GM19193 (cell line): ENCODE data around the gene NCKAP5.

Source experiments
- POLR2A ChIP-seq: IDR thresholded peaks from 4 replicates; pipeline ENCODE4 v1.6.1; 2011; ENCODE audit not compliant: insufficient read depth, insufficient read length; ENCODE audit errors: extremely low read depth

Gene NCKAP5

DNA sequence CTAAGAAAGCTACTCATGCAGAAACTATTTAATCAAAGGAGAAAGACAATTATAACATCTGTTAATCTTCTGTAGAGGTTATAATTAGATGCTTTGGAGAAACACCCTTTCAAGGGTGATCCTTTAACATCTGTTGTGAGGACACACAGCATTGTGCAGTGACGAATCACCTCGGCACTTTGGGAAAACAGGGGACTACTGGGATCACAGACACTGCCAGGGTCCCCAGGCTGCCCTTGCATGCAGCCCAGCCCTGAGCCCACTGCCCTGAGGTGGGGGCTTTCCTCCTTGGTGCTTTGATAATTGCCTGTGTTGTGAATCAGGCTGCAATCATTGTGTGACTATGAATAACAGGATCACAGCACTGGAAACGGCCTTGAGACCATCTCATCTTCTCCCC, 10.6 kb downstream of the NCKAP5 start:
- TF ChIP-seq POLR2A: no peak

GRCh38 chr2:133553838-133554408, 14.3 kb downstream of the NCKAP5 start:
- no peak for TF ChIP-seq POLR2A

DNA sequence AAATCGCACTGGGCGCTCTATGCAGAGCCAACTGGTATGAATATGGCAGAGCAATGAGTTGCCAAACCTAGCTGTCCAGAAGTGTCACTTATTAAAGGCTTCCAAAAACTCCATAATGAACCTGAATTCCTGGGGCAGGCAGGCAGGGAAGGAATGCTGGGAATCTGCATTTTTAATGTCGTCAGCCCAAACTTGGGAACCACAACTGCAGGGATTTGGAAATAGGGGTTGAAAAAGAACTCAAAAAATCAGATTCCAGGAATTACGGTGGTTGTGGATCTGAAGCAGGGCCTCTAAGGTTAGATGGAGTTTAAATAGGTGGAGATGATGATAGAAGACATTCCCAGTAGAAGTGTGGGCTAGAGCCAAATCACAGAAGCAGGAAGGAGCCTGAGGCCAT, 15.0 kb downstream of the NCKAP5 start:
- TF ChIP-seq POLR2A: no peak

GRCh38 chr2:133552821-133553220, 15.4 kb downstream of the NCKAP5 start:
- no peak for TF ChIP-seq POLR2A

DNA sequence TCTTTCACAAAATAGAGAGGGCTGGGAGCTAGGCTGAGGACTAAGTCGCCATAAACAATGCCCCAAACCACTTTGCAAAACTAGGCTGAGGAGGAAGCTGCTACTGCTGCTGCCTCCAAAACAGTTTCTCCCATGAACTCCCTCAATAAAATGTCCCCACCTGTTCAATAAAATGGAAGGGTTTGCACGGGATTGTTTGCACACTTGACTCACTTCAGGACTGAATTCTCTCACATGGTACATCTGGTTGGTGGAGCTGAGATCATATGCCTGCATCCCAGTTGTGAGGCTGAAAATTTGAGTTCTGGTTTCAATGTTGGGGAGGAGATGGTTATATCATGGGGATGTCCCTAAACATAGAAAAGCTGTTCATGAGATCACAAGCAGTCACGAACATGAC, 26.5 kb downstream of the NCKAP5 start:
- TF ChIP-seq POLR2A: no peak

DNA sequence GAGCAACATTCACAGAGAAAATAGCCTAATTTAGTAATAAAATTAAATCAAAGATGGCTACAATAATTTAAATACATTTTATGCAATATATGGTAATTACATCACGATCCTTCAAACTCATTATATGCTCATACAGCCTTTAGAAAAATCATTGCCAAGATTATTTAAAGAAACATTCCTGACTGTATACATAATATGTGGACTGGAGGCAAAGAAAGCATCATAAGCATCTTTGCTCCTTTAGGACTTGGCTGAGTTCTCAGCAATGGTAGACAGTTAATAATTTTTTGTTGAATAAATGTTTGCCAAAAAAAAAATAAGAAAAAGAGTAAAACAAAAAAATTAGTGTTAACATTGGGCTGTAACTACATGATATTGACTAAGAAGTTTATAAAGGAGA, 26.9 kb downstream of the NCKAP5 start:
- TF ChIP-seq POLR2A: no peak

DNA sequence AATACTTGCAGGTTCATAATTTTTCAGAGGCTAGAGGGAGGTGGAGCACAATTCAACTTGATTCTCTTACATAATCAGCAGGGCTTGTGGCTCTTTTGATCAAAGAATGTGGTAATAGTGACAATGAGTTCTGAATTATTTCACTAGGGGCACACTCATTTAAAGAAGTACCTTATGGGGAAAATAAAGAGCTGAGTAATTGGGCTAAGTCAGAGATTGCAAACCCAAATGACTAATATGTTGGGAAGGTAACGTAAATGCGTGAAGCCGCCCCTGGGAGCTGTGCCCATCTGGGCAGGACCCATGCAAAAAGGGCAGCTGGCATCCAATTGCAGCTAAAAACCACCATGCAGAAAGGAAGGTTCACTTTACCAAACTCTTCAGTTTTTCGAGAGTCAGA, 35.3 kb downstream of the NCKAP5 start:
- TF ChIP-seq POLR2A: no peak

- TF ChIP-seq POLR2A: no peak
Measured at GRCh38 chr2:133531382-133531781, 36.9 kb downstream of the NCKAP5 start.

DNA sequence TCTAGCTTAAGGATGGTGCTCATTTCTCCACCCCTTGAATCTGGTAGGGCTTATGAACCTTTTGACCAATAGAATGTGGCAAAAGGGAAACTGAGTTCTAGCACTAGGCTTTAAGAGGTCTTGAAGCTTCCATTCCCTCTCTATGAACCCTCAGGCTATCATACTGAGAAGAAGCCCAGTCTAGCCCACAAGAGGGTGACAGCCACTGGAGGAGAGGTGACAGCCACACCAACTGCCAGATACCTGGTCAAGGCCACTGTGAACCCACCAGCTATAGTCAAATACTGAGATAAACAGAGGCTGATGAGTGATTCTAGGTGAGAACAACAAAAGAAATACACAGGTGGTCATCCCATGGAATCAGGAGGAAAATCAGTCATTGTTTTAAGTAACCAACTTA, 37.6 kb downstream of the NCKAP5 start:
- no peak for TF ChIP-seq POLR2A

- no peak for TF ChIP-seq POLR2A
Measured at GRCh38 chr2:133526530-133527300, 41.5 kb downstream of the NCKAP5 start.

GRCh38 chr2:133525613-133526529, 42.4 kb downstream of the NCKAP5 start:
- TF ChIP-seq POLR2A: no peak

- no peak for TF ChIP-seq POLR2A
Measured at GRCh38 chr2:133525090-133525489, 43.2 kb downstream of the NCKAP5 start.

GRCh38 chr2:133523406-133523805, 44.9 kb downstream of the NCKAP5 start:
- no peak for TF ChIP-seq POLR2A

- TF ChIP-seq POLR2A: no peak
Measured at GRCh38 chr2:133522204-133522603, 46.1 kb downstream of the NCKAP5 start.

DNA sequence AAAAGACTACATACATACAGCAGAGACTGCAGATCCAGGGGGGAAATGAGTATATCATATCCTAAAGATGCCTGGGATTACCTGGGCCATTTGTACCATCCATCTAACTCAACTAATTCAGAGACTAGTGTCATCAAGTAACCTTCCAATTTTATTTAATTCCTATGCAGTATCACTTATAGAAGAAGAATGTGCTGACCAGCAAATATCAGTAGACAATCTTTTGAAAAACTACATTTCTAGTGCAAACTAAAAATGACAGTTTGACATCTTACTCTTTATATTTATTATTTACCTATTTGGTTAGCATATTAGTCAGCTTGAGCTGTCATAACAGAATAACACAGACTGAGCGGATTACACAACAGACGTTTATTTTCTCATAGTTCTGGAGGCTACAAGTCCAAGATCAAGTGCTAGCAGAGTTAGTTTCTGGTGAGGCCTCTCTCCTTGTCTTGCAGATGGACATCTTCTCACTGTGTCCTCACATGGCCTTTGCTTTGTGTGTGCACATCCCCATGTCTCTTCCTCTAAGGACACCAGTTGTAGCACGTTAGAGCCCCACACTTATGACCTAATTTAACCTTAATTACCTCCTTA, 47.0 kb downstream of the NCKAP5 start:
- no peak for TF ChIP-seq POLR2A
